ENCODE data around the gene S100PBP. TPM values are rescaled to one million over a fixed set of nuclear protein-coding genes. Genes with fewer than 3 reads are reported as not detected.

S100PBP gene
- total RNA-seq, 4 donors from 2014 or later: 25.4 to 46.9 (median 29.8) TPM

DNA sequence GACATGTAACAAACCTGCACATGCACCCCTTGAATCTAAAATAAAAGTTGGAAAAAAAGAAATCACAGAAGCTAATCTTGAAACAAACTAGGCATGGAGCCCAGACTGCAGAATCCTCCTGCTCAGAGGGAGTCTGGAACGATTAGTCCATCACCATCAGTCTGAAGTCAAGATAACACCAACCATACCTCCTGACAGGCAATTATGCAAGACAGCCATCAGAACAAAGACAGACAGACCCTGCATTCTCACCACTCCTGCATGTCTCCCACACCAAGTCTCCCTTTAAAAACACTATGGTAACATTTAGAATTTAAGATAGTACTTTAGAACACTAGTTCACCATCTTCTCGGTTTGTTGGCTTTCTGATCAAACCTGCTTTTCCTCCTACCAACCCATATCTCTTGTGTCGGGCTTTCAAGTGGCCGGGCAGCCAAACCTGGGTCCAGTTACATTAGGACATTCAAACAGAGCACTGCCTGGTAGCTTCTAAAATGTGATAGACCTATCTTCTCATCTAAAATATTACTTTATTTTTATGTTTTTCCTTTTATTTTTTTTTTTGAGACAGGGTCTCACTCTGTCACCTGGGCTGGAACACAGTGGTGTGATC lies 10.4 kb upstream of the S100PBP start:
- ATAC-seq: no peak
- 53 to 71% methylated on average over 4 of the region's 4 CpGs for WGBS, 2 donors (ENCODE audit: low coverage in 1 of 2)
- no peaks in the 10 kb centered on the region for H3K27me3 ChIP-seq

DNA sequence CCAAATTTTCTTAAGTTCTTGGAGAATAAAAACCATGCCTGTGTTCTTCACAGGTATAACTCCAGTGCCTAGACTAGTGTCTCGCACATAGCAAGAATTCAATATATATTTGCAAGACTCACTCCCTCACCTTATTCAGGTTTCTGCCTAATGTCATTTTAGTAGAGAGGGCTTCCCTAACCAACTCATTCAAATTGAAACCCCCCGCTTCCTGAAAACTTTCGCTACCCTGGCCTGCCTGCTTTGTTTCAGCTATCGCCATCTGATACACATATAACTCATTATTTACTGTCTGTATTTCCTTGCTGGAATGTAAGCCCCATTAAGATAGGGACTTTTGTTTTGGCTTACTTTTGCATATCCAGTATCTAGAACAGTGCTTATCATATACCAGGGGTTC lies 8.9 kb upstream of the S100PBP start:
- Histone ChIP-seq H3K27ac (no peak overlapping the region), H3K9me3 (no peaks in the 10 kb centered on the region), H3K4me3 (no peak overlapping the region), H3K27me3 (no peaks in the 10 kb centered on the region), H3K4me1 (peaks cover 0 to 22% (median 0%) of the 10 kb centered on the region in 3 donors), H3K36me3 (peaks cover 0 to 71% of the 10 kb centered on the region in 2 donors)
- TF ChIP-seq, protein P1, sequence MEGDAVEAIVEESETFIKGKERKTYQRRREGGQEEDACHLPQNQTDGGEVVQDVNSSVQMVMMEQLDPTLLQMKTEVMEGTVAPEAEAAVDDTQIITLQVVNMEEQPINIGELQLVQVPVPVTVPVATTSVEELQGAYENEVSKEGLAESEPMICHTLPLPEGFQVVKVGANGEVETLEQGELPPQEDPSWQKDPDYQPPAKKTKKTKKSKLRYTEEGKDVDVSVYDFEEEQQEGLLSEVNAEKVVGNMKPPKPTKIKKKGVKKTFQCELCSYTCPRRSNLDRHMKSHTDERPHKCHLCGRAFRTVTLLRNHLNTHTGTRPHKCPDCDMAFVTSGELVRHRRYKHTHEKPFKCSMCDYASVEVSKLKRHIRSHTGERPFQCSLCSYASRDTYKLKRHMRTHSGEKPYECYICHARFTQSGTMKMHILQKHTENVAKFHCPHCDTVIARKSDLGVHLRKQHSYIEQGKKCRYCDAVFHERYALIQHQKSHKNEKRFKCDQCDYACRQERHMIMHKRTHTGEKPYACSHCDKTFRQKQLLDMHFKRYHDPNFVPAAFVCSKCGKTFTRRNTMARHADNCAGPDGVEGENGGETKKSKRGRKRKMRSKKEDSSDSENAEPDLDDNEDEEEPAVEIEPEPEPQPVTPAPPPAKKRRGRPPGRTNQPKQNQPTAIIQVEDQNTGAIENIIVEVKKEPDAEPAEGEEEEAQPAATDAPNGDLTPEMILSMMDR (IDR thresholded peaks at IDR 0.05): no peak
- TF ChIP-seq EP300 (IDR thresholded peaks at IDR 0.05): no peak
- TF ChIP-seq POLR2AphosphoS5 (IDR thresholded peaks at IDR 0.05): no peak
- 95 to 98% methylated on average over 4 of the region's 4 CpGs for WGBS, 2 donors (ENCODE audit: low coverage in 1 of 2)
- ATAC-seq: no peak

More for the DNA sequence above, 10.4 kb upstream of the S100PBP start:
- H3K9me3 ChIP-seq: no peaks in the 10 kb centered on the region
- H3K27ac ChIP-seq: no peak overlapping the region
- H3K4me1 ChIP-seq: peaks cover 0 to 10% (median 0%) of the 10 kb centered on the region in 3 donors
- H3K36me3 ChIP-seq: peaks cover 0 to 81% of the 10 kb centered on the region in 2 donors
- H3K4me3 ChIP-seq: no peak overlapping the region
- TF ChIP-seq EP300 (IDR thresholded peaks at IDR 0.05): no peak
- TF ChIP-seq, protein P1 (IDR thresholded peaks at IDR 0.05): no peak
- TF ChIP-seq POLR2A (IDR thresholded peaks at IDR 0.05): no peak
- no peak for TF ChIP-seq POLR2AphosphoS5 (IDR thresholded peaks at IDR 0.05)

DNA sequence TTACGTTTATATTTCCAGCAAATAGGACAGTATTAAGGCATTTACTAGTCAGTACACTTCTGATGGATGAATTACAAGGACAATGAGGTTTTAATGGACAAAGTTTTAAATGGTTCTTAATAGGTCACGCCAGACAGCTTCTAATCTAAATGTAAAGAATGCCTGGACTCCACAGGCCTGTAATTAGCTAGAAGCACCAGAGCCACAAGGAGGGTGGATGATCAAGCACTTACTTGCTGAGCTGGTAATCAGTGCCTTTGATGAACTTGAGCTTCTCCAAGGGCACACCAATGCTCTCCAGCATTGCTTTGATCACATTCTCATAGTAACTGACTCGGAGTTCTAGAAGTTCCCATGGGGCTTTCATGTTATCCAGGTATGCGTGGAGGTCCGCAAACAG lies 7.1 kb upstream of the S100PBP start:
- Histone ChIP-seq H3K9me3 (no peaks in the 10 kb centered on the region), H3K36me3 (peaks cover 0 to 57% of the 10 kb centered on the region in 2 donors), H3K4me1 (peaks cover 0 to 40% (median 0%) of the 10 kb centered on the region in 3 donors), H3K27ac (no peak overlapping the region), H3K27me3 (no peaks in the 10 kb centered on the region), H3K4me3 (no peak overlapping the region)
- TF ChIP-seq POLR2AphosphoS5 (IDR thresholded peaks at IDR 0.05) (no peak), POLR2A (IDR thresholded peaks at IDR 0.05) (no peak), EP300 (IDR thresholded peaks at IDR 0.05) (no peak)
- TF ChIP-seq, protein P1 (IDR thresholded peaks at IDR 0.05): no peak
- 55 to 73% methylated on average over 3 to 4 of the region's 5 CpGs for WGBS, 2 donors (ENCODE audit: low coverage in 1 of 2)
- no peak for ATAC-seq

DNA sequence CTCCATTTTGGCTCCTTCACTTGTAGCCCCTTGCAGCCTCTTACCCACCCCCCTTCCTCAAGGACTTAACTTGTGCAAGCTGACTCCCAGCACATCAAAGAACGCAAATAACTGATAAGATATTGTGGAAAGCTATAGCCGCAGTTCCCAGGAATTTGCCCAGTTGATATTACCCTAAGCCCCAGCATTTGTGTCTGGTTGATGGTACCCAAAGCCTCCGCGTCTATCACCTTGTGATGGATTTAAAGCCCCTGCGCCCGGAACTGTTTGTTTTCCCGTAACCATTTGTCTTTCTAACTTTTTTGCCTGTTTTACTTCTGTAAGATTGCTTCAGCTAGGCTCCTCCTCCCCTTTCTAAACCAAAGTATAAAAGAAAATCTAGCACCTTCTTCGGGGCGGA lies 6.2 kb upstream of the S100PBP start:
- 79 to 86% methylated on average over 9 of the region's 9 CpGs for WGBS, 2 donors (ENCODE audit: low coverage in 1 of 2)
- Histone ChIP-seq H3K36me3 (peaks cover 0 to 48% of the 10 kb centered on the region in 2 donors), H3K9me3 (no peaks in the 10 kb centered on the region), H3K4me1 (peaks cover 0 to 49% (median 8%) of the 10 kb centered on the region in 3 donors), H3K27ac (no peak overlapping the region), H3K27me3 (no peaks in the 10 kb centered on the region), H3K4me3 (no peak overlapping the region)
- TF ChIP-seq POLR2AphosphoS5 (IDR thresholded peaks at IDR 0.05) (no peak), POLR2A (IDR thresholded peaks at IDR 0.05) (no peak), EP300 (IDR thresholded peaks at IDR 0.05) (no peak)
- TF ChIP-seq, protein P1 (IDR thresholded peaks at IDR 0.05): no peak
- ATAC-seq: no peak

DNA sequence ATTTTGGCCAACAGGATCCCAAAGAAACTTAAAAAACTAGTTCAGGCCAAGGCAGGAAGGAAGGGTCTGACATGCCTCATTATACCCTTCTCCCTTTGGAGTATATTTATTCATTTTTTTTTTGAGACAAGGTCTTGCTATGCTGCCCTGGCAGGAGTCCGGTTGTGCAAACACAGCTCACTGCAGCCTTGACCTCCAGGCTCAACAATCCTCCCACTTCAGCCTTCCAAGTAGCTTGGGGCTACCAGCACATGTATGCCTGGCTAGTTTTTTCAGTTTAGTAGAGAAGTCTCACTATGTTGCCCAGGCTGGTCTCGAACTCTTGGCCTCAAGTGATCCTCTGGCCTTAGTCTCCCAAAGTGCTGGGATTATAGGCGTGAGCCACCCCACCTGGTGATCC lies 5.5 kb upstream of the S100PBP start:
- ATAC-seq: no peak
- WGBS, 2 donors (ENCODE audit: low coverage in 1 of 2): 100% methylated on average over 1 to 2 of the region's 3 CpGs
- Histone ChIP-seq H3K4me1 (peaks cover 0 to 51% (median 9%) of the 10 kb centered on the region in 3 donors), H3K9me3 (no peaks in the 10 kb centered on the region), H3K27me3 (no peaks in the 10 kb centered on the region), H3K36me3 (peaks cover 0 to 42% of the 10 kb centered on the region in 2 donors), H3K27ac (no peak overlapping the region), H3K4me3 (no peak overlapping the region)
- no peak for TF ChIP-seq POLR2A (IDR thresholded peaks at IDR 0.05)
- TF ChIP-seq POLR2AphosphoS5 (IDR thresholded peaks at IDR 0.05): no peak
- no peak for TF ChIP-seq EP300 (IDR thresholded peaks at IDR 0.05)
- TF ChIP-seq, protein P1 (IDR thresholded peaks at IDR 0.05): no peak
